Measurements from ENCODE around the gene MYH6.

DNA sequence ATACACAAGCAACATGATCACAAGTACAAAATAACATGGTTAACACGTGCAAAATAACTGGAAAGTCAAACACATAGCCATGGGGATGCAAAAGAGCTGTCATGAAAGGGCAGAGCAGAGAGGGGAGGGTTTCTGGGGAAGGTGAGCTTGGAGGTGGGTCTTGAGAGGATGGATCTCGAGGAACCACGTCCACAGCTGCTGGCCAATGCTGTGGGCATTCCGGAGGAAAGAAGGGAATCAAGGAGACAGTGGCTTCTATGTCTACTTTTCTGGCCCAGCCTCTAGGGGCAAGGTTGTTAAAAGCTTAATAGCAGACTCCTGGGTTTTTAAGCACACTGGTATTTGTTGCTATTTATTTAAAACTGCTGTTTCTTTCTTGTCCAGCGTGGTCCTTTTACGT, 35.8 kb upstream of the MYH6 start:
- TF ChIP-seq, protein P1, sequence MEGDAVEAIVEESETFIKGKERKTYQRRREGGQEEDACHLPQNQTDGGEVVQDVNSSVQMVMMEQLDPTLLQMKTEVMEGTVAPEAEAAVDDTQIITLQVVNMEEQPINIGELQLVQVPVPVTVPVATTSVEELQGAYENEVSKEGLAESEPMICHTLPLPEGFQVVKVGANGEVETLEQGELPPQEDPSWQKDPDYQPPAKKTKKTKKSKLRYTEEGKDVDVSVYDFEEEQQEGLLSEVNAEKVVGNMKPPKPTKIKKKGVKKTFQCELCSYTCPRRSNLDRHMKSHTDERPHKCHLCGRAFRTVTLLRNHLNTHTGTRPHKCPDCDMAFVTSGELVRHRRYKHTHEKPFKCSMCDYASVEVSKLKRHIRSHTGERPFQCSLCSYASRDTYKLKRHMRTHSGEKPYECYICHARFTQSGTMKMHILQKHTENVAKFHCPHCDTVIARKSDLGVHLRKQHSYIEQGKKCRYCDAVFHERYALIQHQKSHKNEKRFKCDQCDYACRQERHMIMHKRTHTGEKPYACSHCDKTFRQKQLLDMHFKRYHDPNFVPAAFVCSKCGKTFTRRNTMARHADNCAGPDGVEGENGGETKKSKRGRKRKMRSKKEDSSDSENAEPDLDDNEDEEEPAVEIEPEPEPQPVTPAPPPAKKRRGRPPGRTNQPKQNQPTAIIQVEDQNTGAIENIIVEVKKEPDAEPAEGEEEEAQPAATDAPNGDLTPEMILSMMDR (IDR thresholded peaks at IDR 0.05; ENCODE audit: insufficient read depth, low read length): no peak
- no peak for TF ChIP-seq REST (IDR thresholded peaks at IDR 0.05; ENCODE audit: insufficient replicate concordance, low read depth)

All from HL-60 (cell line).